ENCODE data around the gene SUPT3H.

Gene SUPT3H

GRCh38 chr6:45112711-45113110 is 265.0 kb downstream of the SUPT3H start:
- TF ChIP-seq CTCF (conservative IDR thresholded peaks at IDR 0.05): no peak
- no peak overlapping the region for H3K27ac ChIP-seq

DNA sequence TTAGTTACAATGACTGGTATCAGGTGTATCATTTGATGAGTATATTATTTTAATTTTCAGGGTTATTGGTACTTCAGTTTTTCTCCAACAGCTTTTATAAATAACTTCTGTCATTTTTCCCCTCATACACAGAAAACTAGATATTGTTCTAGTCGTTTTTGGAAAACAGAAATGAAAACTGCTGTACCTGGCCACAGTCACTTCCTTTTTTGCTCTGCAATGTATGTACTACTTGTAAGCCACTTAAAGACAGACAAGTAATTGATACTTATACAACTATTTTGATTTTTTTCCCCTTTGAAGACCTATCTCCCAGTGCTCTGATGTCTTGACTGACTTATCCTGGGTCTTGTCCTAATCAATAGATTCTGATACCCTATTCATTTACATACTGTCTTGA is 268.2 kb downstream of the SUPT3H start:
- no peak for TF ChIP-seq CTCF (conservative IDR thresholded peaks at IDR 0.05)
- H3K27ac ChIP-seq: no peak overlapping the region

GRCh38 chr6:45105170-45105820 is 272.4 kb downstream of the SUPT3H start:
- no peak for TF ChIP-seq CTCF (conservative IDR thresholded peaks at IDR 0.05)
- H3K27ac ChIP-seq: no peak overlapping the region

DNA sequence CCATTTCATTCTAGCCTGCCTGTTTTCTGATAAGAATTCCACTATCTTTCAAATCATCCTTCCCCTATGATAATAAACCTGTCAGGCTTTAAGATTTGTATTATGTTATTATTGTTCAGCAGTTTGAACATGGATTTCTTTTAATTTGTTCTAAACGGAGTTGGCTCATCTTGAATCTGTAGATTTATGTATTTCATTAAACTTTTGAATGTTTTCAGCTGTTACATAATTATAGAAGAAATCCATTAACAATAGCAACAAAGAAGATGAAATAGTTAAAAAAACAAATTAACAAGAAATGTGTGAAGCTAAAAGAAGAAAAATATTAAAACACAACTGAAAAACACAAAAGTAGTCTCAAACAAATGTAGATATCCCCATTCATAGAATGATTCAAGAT is 273.3 kb downstream of the SUPT3H start:
- no peak for TF ChIP-seq CTCF (conservative IDR thresholded peaks at IDR 0.05)
- no peak overlapping the region for H3K27ac ChIP-seq

GRCh38 chr6:45098256-45098655 is 279.5 kb downstream of the SUPT3H start:
- TF ChIP-seq CTCF (conservative IDR thresholded peaks at IDR 0.05): no peak
- no peak overlapping the region for H3K27ac ChIP-seq

GRCh38 chr6:45094831-45095230 is 282.9 kb downstream of the SUPT3H start:
- no peak for TF ChIP-seq CTCF (conservative IDR thresholded peaks at IDR 0.05)

GRCh38 chr6:45092135-45092534 is 285.6 kb downstream of the SUPT3H start:
- no peak for TF ChIP-seq CTCF (conservative IDR thresholded peaks at IDR 0.05)
- H3K27ac ChIP-seq: no peak overlapping the region

More at GRCh38 chr6:45094831-45095230, 282.9 kb downstream of the SUPT3H start:
- no peak overlapping the region for H3K27ac ChIP-seq

All from VCaP (cell line).